Measurements from ENCODE around the gene TTC28.

- TF ChIP-seq, protein P1, sequence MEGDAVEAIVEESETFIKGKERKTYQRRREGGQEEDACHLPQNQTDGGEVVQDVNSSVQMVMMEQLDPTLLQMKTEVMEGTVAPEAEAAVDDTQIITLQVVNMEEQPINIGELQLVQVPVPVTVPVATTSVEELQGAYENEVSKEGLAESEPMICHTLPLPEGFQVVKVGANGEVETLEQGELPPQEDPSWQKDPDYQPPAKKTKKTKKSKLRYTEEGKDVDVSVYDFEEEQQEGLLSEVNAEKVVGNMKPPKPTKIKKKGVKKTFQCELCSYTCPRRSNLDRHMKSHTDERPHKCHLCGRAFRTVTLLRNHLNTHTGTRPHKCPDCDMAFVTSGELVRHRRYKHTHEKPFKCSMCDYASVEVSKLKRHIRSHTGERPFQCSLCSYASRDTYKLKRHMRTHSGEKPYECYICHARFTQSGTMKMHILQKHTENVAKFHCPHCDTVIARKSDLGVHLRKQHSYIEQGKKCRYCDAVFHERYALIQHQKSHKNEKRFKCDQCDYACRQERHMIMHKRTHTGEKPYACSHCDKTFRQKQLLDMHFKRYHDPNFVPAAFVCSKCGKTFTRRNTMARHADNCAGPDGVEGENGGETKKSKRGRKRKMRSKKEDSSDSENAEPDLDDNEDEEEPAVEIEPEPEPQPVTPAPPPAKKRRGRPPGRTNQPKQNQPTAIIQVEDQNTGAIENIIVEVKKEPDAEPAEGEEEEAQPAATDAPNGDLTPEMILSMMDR (IDR thresholded peaks at IDR 0.05; ENCODE audit: insufficient read depth, low read depth, low read length) = no peak
- TF ChIP-seq EZH2 (IDR thresholded peaks at IDR 0.05; ENCODE audit: insufficient read depth, low read length) = no peak
Measured at GRCh38 chr22:28017859-28018258, 661.8 kb downstream of the TTC28 start.
